OCI-LY3 (cell line): ENCODE measurements around the gene CHRNB4.

Source experiments
- EZH2phosphoT487 ChIP-seq: fragments of 200-600 bp; shearing (Covaris generic); IDR thresholded peaks from 2 replicates; pipeline ENCODE4 v1.6.1; 2018; ENCODE audit warnings: antibody characterized with exemption, mixed run types, low read depth
- TF ChIP-seq, protein P1 (sequence below): fragments of 200-600, 300-600 bp; sonication (generic); IDR thresholded peaks from 2 replicates; pipeline ENCODE4 v1.5.1; 2014; ENCODE audit warnings: antibody characterized with exemption, low read length, low read depth

DNA sequence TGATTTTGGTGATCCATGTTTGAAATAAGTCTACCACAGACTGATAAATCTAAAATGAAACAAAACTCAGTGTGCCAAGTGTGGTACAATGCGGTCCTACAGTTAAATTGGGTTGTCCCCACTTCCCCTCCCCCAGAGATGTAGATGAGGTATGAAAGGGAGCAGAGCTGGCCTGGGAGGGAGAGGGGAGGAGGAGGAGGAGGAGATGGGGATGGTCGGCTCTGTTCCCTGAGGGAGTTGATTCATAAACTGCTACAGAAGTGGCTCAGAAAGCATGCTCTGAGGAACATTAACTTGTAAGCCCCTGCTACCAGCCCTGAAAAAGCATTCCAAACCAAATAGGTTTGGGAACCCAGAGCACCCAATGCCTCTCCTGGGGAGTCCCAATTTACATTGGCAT is 28.0 kb upstream of the CHRNB4 start:
- TF ChIP-seq, protein P1, sequence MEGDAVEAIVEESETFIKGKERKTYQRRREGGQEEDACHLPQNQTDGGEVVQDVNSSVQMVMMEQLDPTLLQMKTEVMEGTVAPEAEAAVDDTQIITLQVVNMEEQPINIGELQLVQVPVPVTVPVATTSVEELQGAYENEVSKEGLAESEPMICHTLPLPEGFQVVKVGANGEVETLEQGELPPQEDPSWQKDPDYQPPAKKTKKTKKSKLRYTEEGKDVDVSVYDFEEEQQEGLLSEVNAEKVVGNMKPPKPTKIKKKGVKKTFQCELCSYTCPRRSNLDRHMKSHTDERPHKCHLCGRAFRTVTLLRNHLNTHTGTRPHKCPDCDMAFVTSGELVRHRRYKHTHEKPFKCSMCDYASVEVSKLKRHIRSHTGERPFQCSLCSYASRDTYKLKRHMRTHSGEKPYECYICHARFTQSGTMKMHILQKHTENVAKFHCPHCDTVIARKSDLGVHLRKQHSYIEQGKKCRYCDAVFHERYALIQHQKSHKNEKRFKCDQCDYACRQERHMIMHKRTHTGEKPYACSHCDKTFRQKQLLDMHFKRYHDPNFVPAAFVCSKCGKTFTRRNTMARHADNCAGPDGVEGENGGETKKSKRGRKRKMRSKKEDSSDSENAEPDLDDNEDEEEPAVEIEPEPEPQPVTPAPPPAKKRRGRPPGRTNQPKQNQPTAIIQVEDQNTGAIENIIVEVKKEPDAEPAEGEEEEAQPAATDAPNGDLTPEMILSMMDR, result no peak
- no peak for TF ChIP-seq EZH2phosphoT487
